IMR-90 (cell line): ENCODE results near the gene RNF123.

Source experiments
- CEBPB ChIP-seq: IDR thresholded peaks from 2 replicates; pipeline ENCODE4 v1.6.1; 2012; ENCODE audit warnings: low read depth, low read length, improper control_type of control experiment
- CHD1 ChIP-seq: IDR thresholded peaks from 2 replicates; pipeline ENCODE4 v1.6.1; 2012; ENCODE audit warnings: low read depth, low read length, improper control_type of control experiment
- CTCF ChIP-seq: conservative IDR thresholded peaks from 2 replicates; pipeline ENCODE4 v1.5.1; 2012; ENCODE audit warnings: mild to moderate bottlenecking, low read depth, low read length, improper control_type of control experiment
- POLR2A ChIP-seq: IDR thresholded peaks from 2 replicates; pipeline ENCODE4 v1.6.1; 2012; ENCODE audit warnings: mild to moderate bottlenecking, low read depth, low read length
- RFX5 ChIP-seq: IDR thresholded peaks from 2 replicates; pipeline ENCODE4 v1.8.0; 2012; ENCODE audit warnings: low read depth, mild to moderate bottlenecking, low read length, moderate library complexity

- TF ChIP-seq POLR2A = peak; percentile 82
- TF ChIP-seq CTCF = no peak
- TF ChIP-seq RFX5 = peak; percentile 73
- TF ChIP-seq CEBPB = no peak
- TF ChIP-seq CHD1 = no peak
These were observed 34.5 kb downstream of the RNF123 start, which contains the start of gene GMPPB for GRCh38 chr3:49723628-49724551.
